IMR-90 (cell line): ENCODE data around the gene LIPE. TPM values are rescaled to one million over a fixed set of nuclear protein-coding genes. Genes with fewer than 3 reads are reported as not detected.

Source experiments
- ATAC-seq: fragments of 200-7000 bp; cut with Tn5 transposase; 2 replicates; pipeline ENCODE4 v1.9.1; 2020; ENCODE audit warnings: low read depth, mild to moderate bottlenecking, moderate library complexity
- BruUV-seq: library from RNA; stranded (reverse); fragments of 400-500 nt; replicated peaks from 2 replicates; lab custom pipeline; 2021; lab: Mats Ljungman, UMichigan
- CTCF ChIA-PET: fragments of 300-600 bp; formaldehyde crosslinking; extraction: SDS; loops from one replicate; lab custom pipeline; 2021; ENCODE audit warnings: antibody characterized with exemption; lab: Yijun Ruan, JAX
- POLR2A ChIA-PET: fragments of 300-600 bp; sonication (Branson Sonifier 250); formaldehyde crosslinking; loops from one replicate; lab custom pipeline; 2022; ENCODE audit warnings: antibody characterized with exemption; ENCODE audit not compliant: unreplicated experiment; lab: Charles Lee
- DNase-seq: peaks from one replicate; pipeline ENCODE4 v3.0.0; 2013
- H2AFZ ChIP-seq: replicated peaks from 2 replicates; pipeline ENCODE3; 2013; ENCODE audit warnings: low read length, mild to moderate bottlenecking; ENCODE audit not compliant: poor library complexity
- H2AK5ac ChIP-seq: 2 replicates; pipeline ENCODE4 v1.6.1; 2013; ENCODE audit warnings: low read depth, low read length, inconsistent platforms
- H2AK9ac ChIP-seq: replicated peaks from 2 replicates; pipeline ENCODE3; 2013; ENCODE audit warnings: mild to moderate bottlenecking, low read depth, low read length, moderate library complexity; ENCODE audit not compliant: poor library complexity
- H2BK120ac ChIP-seq: 2 replicates; pipeline ENCODE4 v1.6.1; 2013; ENCODE audit warnings: low read depth, low read length, inconsistent platforms
- H2BK15ac ChIP-seq: 3 replicates; pipeline ENCODE4 v1.6.1; 2013; ENCODE audit warnings: low read depth, low read length, inconsistent platforms
- H2BK20ac ChIP-seq: 2 replicates; pipeline ENCODE4 v1.6.1; 2013; ENCODE audit warnings: low read depth, mild to moderate bottlenecking, inconsistent platforms, low read length, moderate library complexity
- H2BK5ac ChIP-seq: 2 replicates; pipeline ENCODE4 v1.6.1; 2013; ENCODE audit warnings: mild to moderate bottlenecking, low read depth, low read length, inconsistent platforms; ENCODE audit not compliant: poor library complexity, severe bottlenecking
- H3K14ac ChIP-seq: replicated peaks from 2 replicates; pipeline ENCODE4 v1.6.1; 2013; ENCODE audit warnings: low read depth, low read length, inconsistent platforms
- H3K18ac ChIP-seq: 2 replicates; pipeline ENCODE4 v1.6.1; 2013; ENCODE audit warnings: low read depth, low read length, control low read depth
- H3K23ac ChIP-seq: 2 replicates; pipeline ENCODE4 v1.6.1; 2013; ENCODE audit warnings: low read depth, low read length, inconsistent platforms
- H3K27ac ChIP-seq: 2 replicates; pipeline ENCODE4 v1.5.1; 2013; ENCODE audit warnings: mild to moderate bottlenecking, control low read depth, low read length; ENCODE audit not compliant: insufficient read depth
- H3K27me3 ChIP-seq: 2 replicates; pipeline ENCODE4 v1.6.1; 2013; ENCODE audit warnings: low read length; ENCODE audit not compliant: control insufficient read depth, insufficient read depth
- H3K36me3 ChIP-seq: 2 replicates; pipeline ENCODE4 v1.6.1; 2013; ENCODE audit warnings: low read length, mixed read lengths; ENCODE audit not compliant: control insufficient read depth, insufficient read depth
- H3K4ac ChIP-seq: 2 replicates; pipeline ENCODE4 v1.6.1; 2013; ENCODE audit warnings: low read depth, low read length, inconsistent platforms
- H3K4me1 ChIP-seq: 2 replicates; pipeline ENCODE4 v1.6.1; 2013; ENCODE audit warnings: low read length, mixed read lengths; ENCODE audit not compliant: control insufficient read depth, insufficient read depth
- H3K4me2 ChIP-seq: 2 replicates; pipeline ENCODE4 v1.6.1; 2013; ENCODE audit warnings: low read depth, mild to moderate bottlenecking, control low read depth, low read length, moderate library complexity
- H3K4me3 ChIP-seq: 2 replicates; pipeline ENCODE4 v1.5.1; 2013; ENCODE audit warnings: low read depth, mild to moderate bottlenecking, control low read depth, low read length, moderate library complexity; ENCODE audit not compliant: insufficient read depth
- H3K56ac ChIP-seq: 2 replicates; pipeline ENCODE4 v1.6.1; 2013; ENCODE audit warnings: low read length, inconsistent platforms; ENCODE audit not compliant: insufficient read depth; ENCODE audit errors: extremely low read depth
- H3K79me1 ChIP-seq, 2 experiments: 2 replicates each; pipeline ENCODE4 v1.6.1; 2013; ENCODE audit warnings: low read length in 2 of 2, inconsistent platforms in 1 of 2, low read depth in 1 of 2
- H3K9ac ChIP-seq: 2 replicates; pipeline ENCODE4 v1.6.1; 2013; ENCODE audit warnings: low read depth, low read length, control low read depth
- H3K9me1 ChIP-seq: 2 replicates; pipeline ENCODE4 v1.6.1; 2013; ENCODE audit warnings: low read length, inconsistent platforms; ENCODE audit not compliant: insufficient read depth
- H3K9me3 ChIP-seq: 2 replicates; pipeline ENCODE4 v1.6.1; 2013; ENCODE audit warnings: low read length; ENCODE audit not compliant: control insufficient read depth, insufficient read depth
- H4K20me1 ChIP-seq: 2 replicates; pipeline ENCODE4 v1.6.1; 2013; ENCODE audit warnings: low read length, inconsistent platforms; ENCODE audit not compliant: insufficient read depth
- H4K5ac ChIP-seq: 2 replicates; pipeline ENCODE4 v1.6.1; 2013; ENCODE audit warnings: mild to moderate bottlenecking, low read depth, low read length, control low read depth
- H4K8ac ChIP-seq, 2 experiments: 2 replicates each; pipeline ENCODE4 v1.6.1; 2013; ENCODE audit warnings: low read depth in 2 of 2, low read length in 2 of 2, control low read depth in 1 of 2, inconsistent platforms in 1 of 2
- H4K91ac ChIP-seq: 2 replicates; pipeline ENCODE4 v1.6.1; 2013; ENCODE audit warnings: low read depth, low read length, inconsistent platforms; ENCODE audit not compliant: insufficient read depth
- BHLHE40 ChIP-seq: fragments of 150-350 bp; IDR thresholded peaks from 2 replicates; pipeline ENCODE4 v1.6.1; 2016; ENCODE audit warnings: mild to moderate bottlenecking, low read depth, low read length
- CEBPB ChIP-seq: IDR thresholded peaks from 2 replicates; pipeline ENCODE4 v1.6.1; 2012; ENCODE audit warnings: low read depth, low read length, improper control_type of control experiment
- CTCF ChIP-seq: conservative IDR thresholded peaks from 2 replicates; pipeline ENCODE4 v1.5.1; 2012; ENCODE audit warnings: mild to moderate bottlenecking, low read depth, low read length, improper control_type of control experiment
- FOS ChIP-seq: fragments of 150-350 bp; IDR thresholded peaks from 2 replicates; pipeline ENCODE4 v1.6.1; 2016; ENCODE audit warnings: low read depth, low read length
- NFE2L2 ChIP-seq: fragments of 150-350 bp; IDR thresholded peaks from 2 replicates; pipeline ENCODE4 v1.6.1; 2016; ENCODE audit warnings: low read depth, mild to moderate bottlenecking, low read length
- POLR2A ChIP-seq: IDR thresholded peaks from 2 replicates; pipeline ENCODE4 v1.6.1; 2012; ENCODE audit warnings: mild to moderate bottlenecking, low read depth, low read length
- RAD21 ChIP-seq: IDR thresholded peaks from 2 replicates; pipeline ENCODE4 v1.6.1; 2012; ENCODE audit warnings: low read length, improper control_type of control experiment
- RCOR1 ChIP-seq: IDR thresholded peaks from 2 replicates; pipeline ENCODE4 v1.6.1; 2012; ENCODE audit warnings: mild to moderate bottlenecking, low read length, improper control_type of control experiment; ENCODE audit not compliant: insufficient replicate concordance
- RFX5 ChIP-seq: IDR thresholded peaks from 2 replicates; pipeline ENCODE4 v1.8.0; 2012; ENCODE audit warnings: low read depth, mild to moderate bottlenecking, low read length, moderate library complexity
- USF2 ChIP-seq: fragments of 150-350 bp; IDR thresholded peaks from 2 replicates; pipeline ENCODE4 v1.6.1; 2017; ENCODE audit warnings: mild to moderate bottlenecking, antibody characterized with exemption, low read length, low read depth
- WGBS, 2 experiments: methylation state at CpG; one replicate each; pipeline versions ENCODE4 v1.1.5 to v1.1.7; 2013; ENCODE audit warnings: missing lambda C conversion rate in 2 of 2; ENCODE audit not compliant: insufficient read length in 1 of 2; ENCODE audit errors: extremely low coverage in 2 of 2; 5-methylcytosine and 5-hydroxymethylcytosine counted together
- dilution Hi-C: fragments of 300-500 bp; cut with HindIII; formaldehyde crosslinking; loops from one replicate; pipeline ENCODE4 v1.14.3; 2018; ENCODE audit warnings: low sequenced_read_pairs; ENCODE audit not compliant: unreplicated experiment
- in situ Hi-C: fragments of 300-500 bp; cut with MboI; formaldehyde crosslinking; loops from 3 replicates; pipeline ENCODE4 v1.14.3; 2019; ENCODE audit warnings: low sequenced_read_pairs, inconsistent platforms, mixed read lengths
- intact Hi-C: fragments of 100-400 bp; cut with micrococcal nuclease; formaldehyde crosslinking; loops from 2 replicates; pipeline ENCODE4 v1.10.0; 2022
- polyA plus RNA-seq, 3 experiments: library from polyadenylated mRNA; depleted of rRNA; stranded (reverse); fragments of >200 nt; gene quantifications; 2 replicates each; pipeline ENCODE4 v1.2.3, GENCODE V29; 2012; ENCODE audit warnings: low replicate concordance in 1 of 3
- total RNA-seq: library from RNA; depleted of rRNA; stranded (reverse); fragments of >200 nt; gene quantifications from 2 replicates; pipeline ENCODE4 v1.2.3, GENCODE V29; 2012

LIPE gene
- total and polyA plus RNA-seq, 2 of the 4 experiments (the other 2 are of a cell fraction) = 1.1 to 5.4 TPM

- 40% methylated on average over 1 of the region's 7 CpGs; no CpG with 5 or more reads in 1 of the 2 experiments for WGBS, 2 experiments
These were observed 18.8 kb upstream of the LIPE start for GRCh38 chr19:42445948-42446347.

More at GRCh38 chr19:42445948-42446347, 18.8 kb upstream of the LIPE start:
- no peak overlapping the region for H3K14ac ChIP-seq
- DNase-seq (no peak), ATAC-seq (no peak)
- no peak overlapping the region for H2BK5ac ChIP-seq
- in situ Hi-C loops (no loop called here), intact Hi-C loops (no loop called here), dilution Hi-C loops (no loop called here)
- no peaks in the 10 kb centered on the region for H3K79me1 ChIP-seq
- no peak overlapping the region for H4K8ac ChIP-seq
- H2AFZ ChIP-seq = no peak overlapping the region
- peaks cover 26% of the 10 kb centered on the region for H3K27me3 ChIP-seq
- no peaks in the 10 kb centered on the region for H3K9me1 ChIP-seq
- H2AK9ac ChIP-seq = no peak overlapping the region
- H2BK120ac ChIP-seq = no peak overlapping the region
- no peak overlapping the region for H3K4me3 ChIP-seq
- no peak overlapping the region for H3K4me2 ChIP-seq
- H3K23ac ChIP-seq = no peak overlapping the region
- no peak overlapping the region for H3K9ac ChIP-seq
- no peaks in the 10 kb centered on the region for H3K36me3 ChIP-seq
- no TSS peak for BruUV-seq
- no peaks in the 10 kb centered on the region for H3K9me3 ChIP-seq
- H2BK20ac ChIP-seq = no peak overlapping the region
- CTCF ChIA-PET = no interaction called here
- H3K4ac ChIP-seq = no peak overlapping the region
- no peak overlapping the region for H2AK5ac ChIP-seq
- H3K18ac ChIP-seq = no peak overlapping the region
- no peak overlapping the region for H4K91ac ChIP-seq
- H4K5ac ChIP-seq = no peak overlapping the region
- TF ChIP-seq CEBPB (no peak), CTCF (no peak), RAD21 (no peak), RFX5 (no peak), RCOR1 (no peak), POLR2A (no peak), NFE2L2 (no peak), BHLHE40 (no peak), FOS (no peak), USF2 (no peak)
- no peak overlapping the region for H3K27ac ChIP-seq
- H4K20me1 ChIP-seq = no peaks in the 10 kb centered on the region; the same call in 1 of the 2 replicates
- H3K56ac ChIP-seq = no peak overlapping the region
- no peak overlapping the region for H2BK15ac ChIP-seq
- no peaks in the 10 kb centered on the region for H3K4me1 ChIP-seq
- POLR2A ChIA-PET = no interaction called here
